Peyer's patch (tissue), 4 donors: ENCODE measurements around the gene SNX24.

Experiments used
- POLR2A ChIP-seq, 2 donors: fragments of 450-650 bp; IDR thresholded peaks; one replicate each; pipeline ENCODE4 v1.5.1; 2017; ENCODE audit warnings: antibody characterized with exemption in 2 of 2, mild to moderate bottlenecking in 2 of 2, moderate library complexity in 2 of 2
- TF ChIP-seq, protein P1 (sequence below), 6 experiments: fragments of 450-650 bp in 4 of 6; fragments of 200-600 bp in 2 of 6; sonication (generic) in 1 of 6; IDR thresholded peaks; one replicate each; pipeline ENCODE4 v1.5.1; 2017 to 2019; ENCODE audit warnings: antibody characterized with exemption in 6 of 6, mild to moderate bottlenecking in 3 of 6, moderate library complexity in 1 of 6

GRCh38 chr5:122874179-122874875 lies 28.9 kb downstream of the SNX24 start:
- TF ChIP-seq, protein P1, sequence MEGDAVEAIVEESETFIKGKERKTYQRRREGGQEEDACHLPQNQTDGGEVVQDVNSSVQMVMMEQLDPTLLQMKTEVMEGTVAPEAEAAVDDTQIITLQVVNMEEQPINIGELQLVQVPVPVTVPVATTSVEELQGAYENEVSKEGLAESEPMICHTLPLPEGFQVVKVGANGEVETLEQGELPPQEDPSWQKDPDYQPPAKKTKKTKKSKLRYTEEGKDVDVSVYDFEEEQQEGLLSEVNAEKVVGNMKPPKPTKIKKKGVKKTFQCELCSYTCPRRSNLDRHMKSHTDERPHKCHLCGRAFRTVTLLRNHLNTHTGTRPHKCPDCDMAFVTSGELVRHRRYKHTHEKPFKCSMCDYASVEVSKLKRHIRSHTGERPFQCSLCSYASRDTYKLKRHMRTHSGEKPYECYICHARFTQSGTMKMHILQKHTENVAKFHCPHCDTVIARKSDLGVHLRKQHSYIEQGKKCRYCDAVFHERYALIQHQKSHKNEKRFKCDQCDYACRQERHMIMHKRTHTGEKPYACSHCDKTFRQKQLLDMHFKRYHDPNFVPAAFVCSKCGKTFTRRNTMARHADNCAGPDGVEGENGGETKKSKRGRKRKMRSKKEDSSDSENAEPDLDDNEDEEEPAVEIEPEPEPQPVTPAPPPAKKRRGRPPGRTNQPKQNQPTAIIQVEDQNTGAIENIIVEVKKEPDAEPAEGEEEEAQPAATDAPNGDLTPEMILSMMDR (IDR thresholded peaks at IDR 0.05) = no peak
- TF ChIP-seq POLR2A (IDR thresholded peaks at IDR 0.05) = no peak
